HPDE6-E6E7 (cell line): ENCODE data around the gene IGSF23.
"Not testable (repeated sequence)": the region's sequence is repeated elsewhere in the genome, so short reads cannot be mapped to it uniquely, and the experiment has no call there.

Experiments used
- DNase-seq: peaks from one replicate; pipeline ENCODE4 v3.0.0; 2011; ENCODE audit warnings: missing footprints; ENCODE audit errors: extremely low spot score

The IGSF23 gene

GRCh38 chr19:44611812-44612295 is 1.5 kb upstream of the IGSF23 start:
- DNase-seq: no peak

GRCh38 chr19:44614313-44614712 is 950 bp downstream of the IGSF23 start:
- DNase-seq: no peak

- DNase-seq: no peak
Measured at GRCh38 chr19:44615863-44616247, 2.5 kb downstream of the IGSF23 start.

- no peak for DNase-seq
Measured at GRCh38 chr19:44617110-44617880, 3.9 kb downstream of the IGSF23 start.

GRCh38 chr19:44618640-44619357 is 5.4 kb downstream of the IGSF23 start:
- DNase-seq: no peak

GRCh38 chr19:44620667-44621066 is 7.3 kb downstream of the IGSF23 start:
- DNase-seq: no peak

- DNase-seq: no peak
Measured at GRCh38 chr19:44621367-44621766, 8.0 kb downstream of the IGSF23 start.

GRCh38 chr19:44623080-44623479 is 9.7 kb downstream of the IGSF23 start:
- no peak for DNase-seq

- no peak for DNase-seq
Measured at GRCh38 chr19:44623626-44624025, 10.3 kb downstream of the IGSF23 start.

- no peak for DNase-seq
Measured at GRCh38 chr19:44624840-44625354, 11.5 kb downstream of the IGSF23 start.

- DNase-seq: not testable (repeated sequence)
Measured at GRCh38 chr19:44625637-44626036, 12.3 kb downstream of the IGSF23 start.

- peak; percentile 60 for DNase-seq
Measured at GRCh38 chr19:44626048-44626624, 12.8 kb downstream of the IGSF23 start.

- no peak for DNase-seq
Measured at GRCh38 chr19:44627631-44628030, 14.3 kb downstream of the IGSF23 start.

- DNase-seq: no peak
Measured at GRCh38 chr19:44628793-44629192, 15.4 kb downstream of the IGSF23 start.

- not testable (repeated sequence) for DNase-seq
Measured at GRCh38 chr19:44631611-44632010, 18.2 kb downstream of the IGSF23 start.

GRCh38 chr19:44634058-44634457 is 20.7 kb downstream of the IGSF23 start:
- not testable (repeated sequence) for DNase-seq

GRCh38 chr19:44634785-44635184 is 21.4 kb downstream of the IGSF23 start:
- no peak for DNase-seq

GRCh38 chr19:44635581-44636438 is 22.4 kb downstream of the IGSF23 start:
- no peak for DNase-seq

GRCh38 chr19:44636439-44637389 is 23.4 kb downstream of the IGSF23 start:
- DNase-seq: no peak

- no peak for DNase-seq
Measured at GRCh38 chr19:44637390-44637764, 24.0 kb downstream of the IGSF23 start.
